DOHH2 (cell line): ENCODE results near the gene EEPD1.

Experiments
- H3F3A ChIP-seq: fragments of 200-600 bp; sonication (generic), shearing (Covaris generic); 2 replicates; pipeline ENCODE4 v1.6.0; 2016; ENCODE audit warnings: antibody characterized with exemption, mild to moderate bottlenecking; ENCODE audit not compliant: control insufficient read depth, insufficient read depth
- H3K27ac ChIP-seq: fragments of 200-600 bp; sonication (generic); 2 replicates; pipeline ENCODE4 v1.5.1; 2014; ENCODE audit warnings: low read depth, mild to moderate bottlenecking, low read length, moderate library complexity
- H3K27me3 ChIP-seq: fragments of 200-600 bp; sonication (generic); 2 replicates; pipeline ENCODE4 v1.6.1; 2014; ENCODE audit warnings: mild to moderate bottlenecking, low read length, mixed read lengths; ENCODE audit not compliant: control insufficient read depth
- H3K36me3 ChIP-seq: fragments of 200-600 bp; sonication (generic); 2 replicates; pipeline ENCODE4 v1.6.1; 2014; ENCODE audit warnings: mild to moderate bottlenecking, low read length, moderate library complexity, mixed read lengths; ENCODE audit not compliant: control insufficient read depth
- H3K4me1 ChIP-seq: fragments of 200-600 bp; sonication (generic); 2 replicates; pipeline ENCODE4 v1.6.1; 2014; ENCODE audit warnings: mild to moderate bottlenecking, low read length, mixed read lengths; ENCODE audit not compliant: control insufficient read depth
- H3K4me2 ChIP-seq: fragments of 200-600 bp; sonication (generic); 2 replicates; pipeline ENCODE4 v1.6.0; 2014; ENCODE audit warnings: mild to moderate bottlenecking, low read length, moderate library complexity
- H3K4me3 ChIP-seq: fragments of 200-600 bp; sonication (generic); 2 replicates; pipeline ENCODE4 v1.5.1; 2014; ENCODE audit warnings: mild to moderate bottlenecking, low read length, mixed read lengths
- H3K79me2 ChIP-seq: fragments of 200-600 bp; sonication (generic); 2 replicates; pipeline ENCODE4 v1.6.1; 2014; ENCODE audit warnings: mild to moderate bottlenecking, low read length, mixed read lengths; ENCODE audit not compliant: control insufficient read depth
- H3K9me2 ChIP-seq: fragments of 200-600 bp; sonication (generic); replicated peaks from 2 replicates; pipeline ENCODE4 v1.6.1; 2014; ENCODE audit warnings: mild to moderate bottlenecking, low read length, mixed read lengths; ENCODE audit not compliant: control insufficient read depth
- H3K9me3 ChIP-seq: fragments of 200-600 bp; sonication (generic); 2 replicates; pipeline ENCODE4 v1.6.1; 2014; ENCODE audit warnings: antibody characterized with exemption, low read length, mixed read lengths; ENCODE audit not compliant: control insufficient read depth, insufficient read depth
- H4K20me1 ChIP-seq: fragments of 200-600 bp; sonication (generic); 2 replicates; pipeline ENCODE4 v1.6.0; 2014; ENCODE audit warnings: low read depth, mild to moderate bottlenecking, antibody characterized with exemption, low read length, moderate library complexity; ENCODE audit not compliant: control insufficient read depth, insufficient read depth
- CTCF ChIP-seq: fragments of 200-600 bp; sonication (generic); IDR thresholded peaks from one replicate; pipeline ENCODE4 v1.5.1; 2014; ENCODE audit warnings: antibody characterized with exemption, mild to moderate bottlenecking, low read depth, low read length; ENCODE audit not compliant: poor library complexity, severe bottlenecking
- EZH2phosphoT487 ChIP-seq: fragments of 200-600 bp; sonication (generic); IDR thresholded peaks from 2 replicates; pipeline ENCODE4 v1.6.1; 2017; ENCODE audit warnings: borderline replicate concordance, mild to moderate bottlenecking, antibody characterized with exemption, low read length, moderate library complexity, mixed read lengths

EEPD1 gene

DNA sequence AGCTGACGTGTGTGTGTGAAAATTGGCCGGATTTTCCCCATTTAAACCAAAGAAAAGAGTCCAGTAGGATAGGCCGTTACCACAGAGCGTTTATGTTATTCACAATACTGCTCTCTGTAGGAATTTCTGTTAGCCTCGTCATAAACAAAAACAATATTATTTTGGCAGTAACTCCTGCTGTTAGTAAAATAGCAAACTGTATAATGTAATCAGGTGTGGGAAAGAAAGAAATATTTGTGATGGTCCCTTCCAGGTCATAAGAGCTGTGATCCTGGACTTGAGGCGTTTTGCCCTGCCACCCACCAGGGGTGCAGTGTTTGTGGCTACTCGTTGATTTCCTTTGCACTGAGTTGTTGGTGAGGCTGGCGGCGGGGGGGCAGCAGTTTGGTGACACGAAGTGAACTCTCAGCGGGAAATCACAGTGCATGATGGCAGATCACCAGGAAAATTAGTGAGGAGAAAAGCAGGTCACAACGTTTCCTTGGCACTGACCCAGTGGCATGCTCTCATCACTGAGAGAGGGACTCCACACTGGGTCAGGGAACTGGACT, 2.8 kb downstream of the EEPD1 start:
- peak overlapping the region; percentile 29 for H3K27ac ChIP-seq
- H3K36me3 ChIP-seq: peaks cover 75% of the 10 kb centered on the region
- H3K9me2 ChIP-seq: no peaks in the 10 kb centered on the region
- no peaks in the 10 kb centered on the region for H3K27me3 ChIP-seq
- H3K79me2 ChIP-seq: peaks cover 79% of the 10 kb centered on the region
- H3K4me2 ChIP-seq: peak overlapping the region; percentile 88
- peak overlapping the region; percentile 83 for H3K4me3 ChIP-seq
- no peaks in the 10 kb centered on the region for H3K9me3 ChIP-seq
- peaks cover 48% of the 10 kb centered on the region for H4K20me1 ChIP-seq
- H3K4me1 ChIP-seq: peaks cover 74% of the 10 kb centered on the region
- no peaks in the 10 kb centered on the region for H3F3A ChIP-seq
- TF ChIP-seq CTCF (no peak), EZH2phosphoT487 (no peak)

DNA sequence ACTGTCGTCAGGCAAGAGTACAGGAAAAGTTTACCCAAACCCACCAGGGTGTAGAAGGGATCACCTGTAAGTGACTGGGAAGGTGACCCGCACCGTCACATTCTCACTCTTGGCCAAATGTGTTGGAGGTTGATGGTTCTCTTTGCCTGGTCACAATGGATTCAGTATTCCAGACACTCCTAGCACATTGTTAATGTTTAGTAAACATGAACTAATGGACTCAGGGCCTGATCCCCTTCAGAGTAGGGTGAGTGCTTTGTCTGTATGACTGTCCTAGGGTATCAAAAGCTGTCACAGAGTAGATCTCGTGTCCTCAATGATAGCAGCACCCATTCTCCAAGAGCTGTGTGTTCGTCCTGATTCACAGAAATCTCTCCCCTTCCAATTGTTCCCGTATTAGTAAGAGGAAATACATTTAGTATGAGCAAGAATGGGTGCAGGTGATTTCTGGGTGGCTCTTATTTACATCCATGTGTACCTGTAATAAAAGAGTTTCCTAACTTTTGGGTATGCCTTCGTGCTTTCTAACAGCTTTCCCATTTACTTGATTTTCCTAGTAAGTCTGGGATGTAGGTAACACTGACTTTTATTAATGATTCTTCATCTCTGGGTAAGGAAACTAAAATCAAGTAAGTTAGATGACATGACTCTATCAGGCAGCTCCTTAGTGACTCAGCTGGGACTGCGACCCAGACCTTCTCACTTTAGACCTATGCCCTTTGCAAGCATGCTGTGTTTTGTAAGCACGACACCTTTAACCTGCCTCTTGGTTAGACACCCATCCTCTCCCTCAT, 4.7 kb downstream of the EEPD1 start:
- Histone ChIP-seq H3K79me2 (peaks cover 97% of the 10 kb centered on the region), H3K9me3 (no peaks in the 10 kb centered on the region), H3K27ac (no peak overlapping the region), H3K4me1 (peaks cover 85% of the 10 kb centered on the region), H3K27me3 (no peaks in the 10 kb centered on the region), H3F3A (0 out of 2 replicates have a peak, but pooled peaks cover 2% of the 10 kb centered on the region), H3K4me3 (peak overlapping the region; percentile 83), H4K20me1 (peaks cover 53% of the 10 kb centered on the region), H3K9me2 (no peaks in the 10 kb centered on the region), H3K4me2 (peak overlapping the region; percentile 88), H3K36me3 (peaks cover 93% of the 10 kb centered on the region)
- TF ChIP-seq CTCF (no peak), EZH2phosphoT487 (no peak)

DNA sequence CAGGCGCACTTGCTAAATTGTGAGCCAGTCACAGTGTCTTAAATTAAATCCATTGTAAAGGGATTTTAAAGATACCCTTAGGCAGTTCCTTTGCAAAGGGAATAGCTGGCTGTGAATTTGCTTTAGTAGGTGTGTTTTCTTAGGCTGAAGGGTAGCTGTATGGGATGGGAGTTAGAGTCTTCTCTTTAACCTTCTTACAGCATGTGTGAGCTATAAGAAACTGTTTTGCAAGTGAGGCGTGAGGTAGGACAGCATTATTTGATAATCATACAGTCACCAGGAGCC, 5.2 kb downstream of the EEPD1 start:
- H3F3A ChIP-seq: 0 out of 2 replicates have a peak, but pooled peaks cover 2% of the 10 kb centered on the region
- no peaks in the 10 kb centered on the region for H3K9me3 ChIP-seq
- H3K9me2 ChIP-seq: no peaks in the 10 kb centered on the region
- H4K20me1 ChIP-seq: peaks cover 53% of the 10 kb centered on the region
- H3K4me2 ChIP-seq: peak overlapping the region; percentile 88
- H3K4me1 ChIP-seq: peaks cover 90% of the 10 kb centered on the region
- no peaks in the 10 kb centered on the region for H3K27me3 ChIP-seq
- no peak for TF ChIP-seq CTCF
- no peak for TF ChIP-seq EZH2phosphoT487
- H3K79me2 ChIP-seq: peaks cover 100% of the 10 kb centered on the region
- peaks cover 94% of the 10 kb centered on the region for H3K36me3 ChIP-seq
- no peak overlapping the region for H3K27ac ChIP-seq
- peak overlapping the region; percentile 83 for H3K4me3 ChIP-seq
